ENCODE data around the gene CCNF. TPM values are rescaled to one million over a fixed set of nuclear protein-coding genes. Genes with fewer than 3 reads are reported as not detected.
"Not testable (repeated sequence)": the region's sequence is repeated elsewhere in the genome, so short reads cannot be mapped to it uniquely, and the experiment has no call there.

The CCNF gene, protein sequence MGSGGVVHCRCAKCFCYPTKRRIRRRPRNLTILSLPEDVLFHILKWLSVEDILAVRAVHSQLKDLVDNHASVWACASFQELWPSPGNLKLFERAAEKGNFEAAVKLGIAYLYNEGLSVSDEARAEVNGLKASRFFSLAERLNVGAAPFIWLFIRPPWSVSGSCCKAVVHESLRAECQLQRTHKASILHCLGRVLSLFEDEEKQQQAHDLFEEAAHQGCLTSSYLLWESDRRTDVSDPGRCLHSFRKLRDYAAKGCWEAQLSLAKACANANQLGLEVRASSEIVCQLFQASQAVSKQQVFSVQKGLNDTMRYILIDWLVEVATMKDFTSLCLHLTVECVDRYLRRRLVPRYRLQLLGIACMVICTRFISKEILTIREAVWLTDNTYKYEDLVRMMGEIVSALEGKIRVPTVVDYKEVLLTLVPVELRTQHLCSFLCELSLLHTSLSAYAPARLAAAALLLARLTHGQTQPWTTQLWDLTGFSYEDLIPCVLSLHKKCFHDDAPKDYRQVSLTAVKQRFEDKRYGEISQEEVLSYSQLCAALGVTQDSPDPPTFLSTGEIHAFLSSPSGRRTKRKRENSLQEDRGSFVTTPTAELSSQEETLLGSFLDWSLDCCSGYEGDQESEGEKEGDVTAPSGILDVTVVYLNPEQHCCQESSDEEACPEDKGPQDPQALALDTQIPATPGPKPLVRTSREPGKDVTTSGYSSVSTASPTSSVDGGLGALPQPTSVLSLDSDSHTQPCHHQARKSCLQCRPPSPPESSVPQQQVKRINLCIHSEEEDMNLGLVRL
- 100 to 1,000 TPM in 1 of 2 donors, 10 to 100 TPM in 1; 64.8 to 111 TPM for total RNA-seq

DNA sequence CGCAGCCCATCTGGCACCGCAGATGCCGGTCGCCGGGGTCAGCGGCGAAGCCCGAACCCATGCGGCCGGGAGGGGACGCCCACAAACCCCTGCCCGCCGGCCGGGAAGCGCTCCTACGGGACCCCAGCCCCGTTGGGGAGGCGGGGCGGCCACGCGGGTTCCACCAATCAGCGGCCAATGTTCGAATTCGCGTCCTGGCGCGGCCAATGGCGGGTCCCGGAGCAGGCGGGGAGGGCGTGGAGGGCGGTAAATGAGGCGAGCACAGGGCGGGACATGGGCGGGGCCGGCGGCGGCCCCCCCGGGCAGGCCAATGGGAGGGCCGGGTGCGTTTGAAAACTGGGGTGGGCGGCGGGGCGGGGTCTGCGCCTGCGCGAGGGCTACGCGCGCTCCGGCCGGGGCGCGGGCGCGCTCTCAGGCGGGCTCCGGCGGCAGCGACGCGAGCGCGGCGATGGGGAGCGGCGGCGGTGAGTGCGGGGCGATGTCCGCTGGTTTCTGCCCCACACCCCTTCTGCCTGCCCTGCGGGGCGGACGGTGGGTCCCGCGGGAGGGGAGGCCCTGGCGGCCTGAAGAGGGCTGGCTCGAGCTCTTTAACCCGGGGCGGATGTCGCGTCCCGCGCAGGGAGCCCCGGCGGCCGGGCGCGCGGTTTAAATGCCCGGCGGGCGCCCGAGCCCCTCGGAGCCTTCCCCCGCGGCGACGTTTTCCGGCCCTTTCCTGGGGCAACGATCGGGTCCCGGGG is at the start of gene CCNF:
CCNF (plus strand) TSS at position 414 of the 737 bp plus-strand sequence; CDS start at position 449, 35 bp downstream.
- ATAC-seq = peak; percentile 94 to 97
- Mint-ChIP-seq H3K36me3 (peaks cover 24 to 30% of the 10 kb centered on the region in 2 donors), H3K27ac (peak within 1 kb of the TSS; percentile 87 to 97), H3K9me3 (no peaks in the 10 kb centered on the region)
- peak; percentile 95 to 98 for DNase-seq (ENCODE audit: low spot score in 2 of 2)

DNA sequence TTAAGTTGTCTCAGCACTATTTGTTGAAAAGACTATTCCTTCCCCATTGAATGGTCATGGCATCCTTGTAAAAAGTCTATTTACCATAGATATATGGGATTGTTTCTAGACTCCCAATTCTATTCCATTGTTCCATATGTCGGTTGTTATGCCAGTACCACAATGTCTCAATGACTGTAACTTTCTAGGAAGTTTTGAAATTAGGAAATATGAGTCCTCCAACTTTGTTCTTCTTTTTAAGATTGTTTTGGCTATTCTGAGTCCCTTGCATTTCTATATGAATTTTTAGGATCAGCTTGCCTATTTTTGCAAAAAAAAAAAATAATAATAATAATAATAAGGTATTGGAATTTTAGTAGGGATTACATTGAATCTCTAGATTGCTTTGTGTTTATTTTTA is 45.7 kb upstream of the CCNF start:
- Mint-ChIP-seq H3K36me3 (peaks cover 0 to 3% of the 10 kb centered on the region in 2 donors), H3K9me3 (peaks cover 0 to 2% of the 10 kb centered on the region in 2 donors), H3K27ac (no peak overlapping the region)
- DNase-seq (ENCODE audit: low spot score in 2 of 2) (no peak), ATAC-seq (no peak)

DNA sequence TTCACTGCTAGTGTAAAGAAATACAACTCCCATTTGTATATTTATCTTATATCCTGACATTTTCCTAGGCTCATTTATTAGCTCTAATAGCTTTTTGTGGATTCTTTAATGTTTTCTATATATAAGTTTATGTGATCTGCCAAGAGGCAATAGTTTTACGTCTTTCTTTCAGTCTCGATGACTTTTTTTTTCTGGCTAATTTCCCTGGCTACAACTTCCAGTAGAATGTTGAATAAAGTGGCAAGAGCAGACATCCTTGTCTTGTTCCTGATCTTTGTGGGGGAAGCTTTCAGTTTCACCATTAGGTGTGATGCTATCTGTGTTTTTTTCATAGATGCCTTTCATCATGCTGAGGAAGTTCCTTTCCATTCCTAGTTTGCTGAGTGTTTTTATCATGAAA is 44.8 kb upstream of the CCNF start:
- ATAC-seq (no peak), DNase-seq (ENCODE audit: low spot score in 2 of 2) (no peak)
- peaks cover 0 to 5% of the 10 kb centered on the region in 2 donors for H3K9me3 Mint-ChIP-seq
- peaks cover 0 to 7% of the 10 kb centered on the region in 2 donors for H3K36me3 Mint-ChIP-seq
- H3K27ac Mint-ChIP-seq = no peak overlapping the region

DNA sequence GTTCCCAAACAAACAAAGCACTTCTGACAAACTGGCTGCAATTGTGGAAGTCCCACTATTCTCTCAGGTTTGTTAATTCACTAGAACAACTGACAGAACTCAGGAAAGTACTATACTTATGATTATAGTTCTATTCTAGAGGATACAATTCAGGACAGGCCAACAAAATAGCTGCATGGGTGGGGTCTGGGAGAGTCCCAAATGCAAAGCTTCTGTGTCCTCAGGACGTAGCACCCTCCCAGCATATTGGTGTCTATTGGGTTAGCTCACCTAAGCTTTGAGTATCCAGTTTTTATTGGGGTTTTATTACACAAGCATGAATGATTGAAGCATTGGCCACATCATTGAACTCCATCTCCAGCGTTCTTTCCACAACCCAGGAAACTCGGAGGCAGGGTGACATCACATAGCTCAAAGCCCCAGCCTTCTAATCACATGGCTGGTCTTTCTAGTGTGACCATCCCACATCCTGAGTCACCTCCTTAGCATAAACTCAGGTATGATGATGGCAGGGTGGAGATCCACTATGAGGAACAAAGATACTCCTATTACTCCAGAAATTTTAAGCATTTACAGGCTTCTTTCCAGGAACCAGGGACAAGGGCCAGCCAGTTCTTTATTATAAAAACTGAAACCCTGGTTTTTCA is 43.9 kb upstream of the CCNF start:
- DNase-seq (ENCODE audit: low spot score in 2 of 2) (no peak), ATAC-seq (no peak)
- peaks cover 0 to 5% of the 10 kb centered on the region in 2 donors for H3K9me3 Mint-ChIP-seq
- no peak overlapping the region for H3K27ac Mint-ChIP-seq
- peaks cover 0 to 7% of the 10 kb centered on the region in 2 donors for H3K36me3 Mint-ChIP-seq

DNA sequence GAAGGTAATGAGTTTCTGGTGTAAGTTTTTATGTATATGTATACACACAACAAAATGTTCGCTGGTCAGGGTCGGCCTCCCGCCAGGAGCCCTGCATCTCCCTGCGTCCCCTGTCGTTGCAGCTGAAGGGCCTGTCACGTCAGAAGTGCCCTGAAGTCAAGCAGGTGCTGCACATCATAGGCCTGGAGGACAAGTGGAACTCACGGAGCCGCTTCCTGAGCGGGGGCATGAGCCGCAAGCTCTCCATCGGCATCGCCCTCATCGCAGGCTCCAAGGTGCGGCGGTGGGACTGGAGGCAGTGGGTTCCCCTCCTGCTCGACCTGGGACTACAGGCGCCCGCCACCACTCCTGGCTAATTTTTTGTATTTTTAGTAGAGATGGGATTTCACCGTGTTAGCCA is 43.3 kb upstream of the CCNF start:
- not testable (repeated sequence) for H3K36me3 Mint-ChIP-seq; DNase-seq (ENCODE audit: low spot score in 2 of 2); H3K9me3 Mint-ChIP-seq; H3K27ac Mint-ChIP-seq; ATAC-seq

DNA sequence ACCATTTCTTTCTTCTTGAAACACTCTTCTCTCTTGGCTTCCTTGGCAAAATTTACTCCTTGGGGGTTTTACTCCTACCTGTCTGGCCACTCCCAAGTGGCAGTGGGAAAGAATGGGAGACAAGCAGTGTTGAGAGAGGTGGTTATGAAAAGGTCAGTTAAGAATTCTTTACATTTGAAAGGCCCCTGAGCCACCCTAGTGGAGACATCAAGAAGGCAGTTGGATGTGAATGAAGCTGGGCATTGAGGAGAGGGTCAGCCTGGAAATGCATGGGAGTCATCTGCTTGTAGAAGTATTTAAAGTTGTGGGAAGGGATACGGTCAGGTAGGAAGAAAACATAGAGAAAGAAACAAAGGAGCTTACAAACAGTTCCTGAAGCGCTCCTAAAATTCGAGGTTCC is 42.3 kb upstream of the CCNF start:
- Mint-ChIP-seq H3K36me3 (peaks cover 0 to 7% of the 10 kb centered on the region in 2 donors), H3K27ac (no peak overlapping the region), H3K9me3 (peaks cover 0 to 5% of the 10 kb centered on the region in 2 donors)
- ATAC-seq (no peak), DNase-seq (ENCODE audit: low spot score in 2 of 2) (no peak)

DNA sequence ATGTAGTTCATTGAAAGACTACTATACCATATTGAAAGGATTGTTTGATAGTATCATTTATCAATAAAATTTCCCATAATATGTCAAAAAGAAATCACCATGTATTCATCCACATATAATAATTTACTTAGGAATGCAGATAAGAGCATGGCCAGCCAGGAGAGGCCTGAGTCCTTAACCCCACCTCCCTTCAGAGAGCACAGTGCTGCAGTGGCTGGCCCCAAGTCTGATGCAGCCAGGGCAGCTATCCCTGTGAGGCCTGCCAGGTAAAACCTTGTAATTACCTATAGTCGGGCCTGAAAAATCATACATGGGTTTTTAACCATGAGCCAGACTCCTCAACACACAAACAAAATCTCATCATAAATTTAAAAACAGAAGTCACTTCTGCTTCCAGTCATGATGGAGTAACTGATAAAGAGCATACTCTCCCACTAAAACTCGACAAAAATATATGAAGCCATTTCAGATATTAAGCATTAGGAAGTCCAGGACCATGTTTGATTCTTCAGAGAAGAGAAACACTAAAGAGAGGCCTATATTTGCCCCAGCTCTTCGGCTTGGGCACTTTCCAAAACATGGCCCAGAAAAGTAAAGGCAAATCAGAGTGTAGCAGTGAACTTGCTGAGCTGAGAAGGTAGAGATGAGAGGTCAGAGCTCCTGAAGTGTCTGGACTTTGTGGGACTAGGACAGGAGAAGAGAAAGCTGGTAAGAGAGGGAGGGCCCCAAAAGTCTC is 40.9 kb upstream of the CCNF start:
- DNase-seq (ENCODE audit: low spot score in 2 of 2) (no peak), ATAC-seq (no peak)
- H3K9me3 Mint-ChIP-seq = peaks cover 0 to 5% of the 10 kb centered on the region in 2 donors
- no peak overlapping the region for H3K27ac Mint-ChIP-seq
- H3K36me3 Mint-ChIP-seq = peaks cover 0 to 7% of the 10 kb centered on the region in 2 donors

DNA sequence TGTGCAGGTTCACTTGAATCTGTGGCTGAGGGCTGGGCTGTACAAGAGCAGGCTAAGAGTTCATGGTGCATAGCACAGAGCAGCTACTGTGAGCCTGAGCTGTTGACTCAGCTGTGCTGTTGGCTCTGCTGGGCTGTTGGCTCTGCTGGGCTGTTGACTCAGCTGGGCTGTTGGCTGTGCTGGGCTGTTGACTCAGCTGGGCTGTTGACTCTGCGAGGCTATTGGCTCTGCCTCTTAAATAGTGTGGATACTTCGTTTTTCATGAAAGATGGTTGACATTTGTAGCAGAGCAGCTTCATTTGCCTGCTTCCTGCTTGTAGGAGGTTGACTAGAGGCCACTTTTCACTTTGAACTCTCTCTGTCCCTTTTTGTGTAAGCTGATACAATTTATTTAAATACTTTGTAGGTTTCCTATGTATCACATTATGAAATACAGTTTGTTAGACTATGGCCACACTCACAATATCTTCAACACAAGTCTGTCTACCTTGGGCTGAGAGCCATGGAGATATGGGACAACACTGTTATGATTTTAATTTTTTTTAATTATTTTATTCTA is 40.3 kb upstream of the CCNF start:
- Mint-ChIP-seq H3K36me3 (peaks cover 0 to 7% of the 10 kb centered on the region in 2 donors), H3K27ac (no peak overlapping the region), H3K9me3 (peaks cover 0 to 5% of the 10 kb centered on the region in 2 donors)
- DNase-seq (ENCODE audit: low spot score in 2 of 2) = no peak
- no peak for ATAC-seq

DNA sequence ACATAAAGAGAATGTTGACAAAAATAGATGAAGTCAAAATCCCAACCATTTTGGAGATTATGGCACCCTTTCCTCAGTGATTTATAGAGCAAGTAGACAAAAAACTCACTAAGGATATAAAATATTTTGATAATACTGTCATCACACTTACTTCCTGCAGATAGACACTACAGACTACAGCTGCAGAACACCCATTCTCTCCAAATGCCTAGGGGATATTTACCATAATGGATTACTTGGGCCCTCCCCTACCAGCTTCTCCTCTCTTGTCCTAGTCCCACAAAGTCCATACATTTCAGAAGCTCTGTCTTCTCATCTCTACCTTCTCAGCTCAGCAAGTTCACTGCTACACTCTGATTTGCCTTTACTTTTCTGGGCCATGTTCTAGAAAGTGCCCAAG is 37.2 kb upstream of the CCNF start:
- Mint-ChIP-seq H3K27ac (peak overlapping the region in 1 of 2 donors; percentile 56), H3K9me3 (peaks cover 0 to 5% of the 10 kb centered on the region in 2 donors), H3K36me3 (peaks cover 0 to 7% of the 10 kb centered on the region in 2 donors)
- DNase-seq (ENCODE audit: low spot score in 2 of 2) (no peak), ATAC-seq (no peak)

DNA sequence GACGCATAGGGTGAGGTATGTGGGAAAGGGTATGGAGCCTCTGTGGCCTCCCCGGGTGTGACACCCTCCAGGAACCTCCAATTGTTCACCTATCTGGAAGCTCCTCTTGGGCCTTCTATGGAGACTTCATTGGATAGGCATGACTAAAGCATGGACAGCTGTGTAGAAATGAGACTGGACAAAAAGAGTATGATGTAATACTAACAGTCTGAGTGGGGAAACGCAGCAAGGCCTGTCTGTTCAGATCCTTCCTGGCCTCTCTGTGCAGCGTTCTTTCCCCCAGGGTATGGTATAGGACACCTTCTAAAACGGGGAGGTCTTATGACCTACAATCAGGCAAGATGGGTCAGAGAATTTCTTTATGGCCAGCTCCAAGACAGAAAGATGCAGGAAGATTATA is 30.7 kb upstream of the CCNF start:
- no peak for ATAC-seq
- no peak for DNase-seq (ENCODE audit: low spot score in 2 of 2)
- Mint-ChIP-seq H3K9me3 (no peaks in the 10 kb centered on the region), H3K27ac (peak overlapping the region in 1 of 2 donors; percentile 50), H3K36me3 (no peaks in the 10 kb centered on the region)

DNA sequence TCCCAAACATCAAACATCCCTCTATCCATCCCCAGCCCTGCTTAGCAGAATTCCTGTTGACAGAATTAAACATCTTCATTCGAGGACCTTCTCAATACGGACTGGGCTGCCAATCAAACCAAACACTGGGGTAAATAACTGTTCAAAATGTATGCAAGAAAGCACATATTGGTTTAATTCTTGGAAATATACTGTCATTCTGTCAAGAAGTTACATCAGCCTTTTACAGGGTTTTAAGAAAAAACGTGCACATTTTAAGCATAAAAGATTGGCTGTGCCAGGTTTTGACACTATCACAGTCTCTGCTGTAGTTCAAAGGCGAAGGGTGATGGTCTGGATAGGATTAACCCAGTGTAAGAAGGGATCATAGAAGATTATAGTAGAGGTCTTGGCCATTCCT is 25.1 kb upstream of the CCNF start:
- Mint-ChIP-seq H3K36me3 (no peaks in the 10 kb centered on the region), H3K9me3 (no peaks in the 10 kb centered on the region), H3K27ac (no peak overlapping the region)
- DNase-seq (ENCODE audit: low spot score in 2 of 2) = no peak
- no peak for ATAC-seq

DNA sequence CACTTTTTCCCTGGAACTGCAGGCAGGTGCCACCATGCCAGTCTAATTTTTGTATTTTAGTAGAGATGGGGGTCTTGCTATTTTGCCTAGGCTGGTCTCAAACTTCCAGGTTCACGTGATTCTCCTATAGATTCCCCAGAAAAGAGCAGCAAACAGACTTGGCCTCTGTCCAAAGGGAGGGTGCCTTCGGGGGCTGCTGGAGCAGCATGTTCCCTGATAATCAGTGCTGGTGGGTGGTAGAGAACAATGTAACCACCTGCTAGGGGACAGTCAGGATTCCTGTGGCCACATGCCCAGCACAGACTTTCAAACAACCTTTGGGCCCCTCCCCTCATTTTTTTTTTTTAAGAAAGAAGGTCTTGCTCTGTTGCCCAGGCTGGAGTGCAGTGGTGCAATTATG is 14.2 kb upstream of the CCNF start:
- no peak for ATAC-seq

DNA sequence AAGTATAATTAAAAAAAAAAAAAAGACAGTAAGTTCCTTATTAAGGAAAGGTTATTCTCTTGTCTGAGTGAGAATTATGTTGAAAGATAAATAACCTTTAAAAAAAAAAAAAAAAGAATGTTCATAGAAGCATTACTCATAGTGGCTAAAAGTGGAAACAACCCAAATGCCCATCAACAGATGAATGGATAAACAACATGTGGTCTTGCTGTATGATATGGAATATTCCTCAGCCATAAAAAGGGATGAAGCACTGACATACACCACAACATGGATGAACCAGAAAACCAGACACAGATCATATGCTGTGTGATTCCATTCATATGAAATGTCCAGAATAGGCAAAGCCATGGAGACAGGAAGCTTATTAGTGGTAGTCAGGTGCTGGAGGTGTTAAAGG is 9.2 kb upstream of the CCNF start:
- no peaks in the 10 kb centered on the region for H3K36me3 Mint-ChIP-seq
- ATAC-seq = no peak
- H3K9me3 Mint-ChIP-seq = no peaks in the 10 kb centered on the region
- no peak overlapping the region for H3K27ac Mint-ChIP-seq
- DNase-seq (ENCODE audit: low spot score in 2 of 2) = no peak

More for the DNA sequence above, 14.2 kb upstream of the CCNF start:
- H3K9me3 Mint-ChIP-seq = no peaks in the 10 kb centered on the region
- H3K27ac Mint-ChIP-seq = no peak overlapping the region
- no peaks in the 10 kb centered on the region for H3K36me3 Mint-ChIP-seq
- no peak for DNase-seq (ENCODE audit: low spot score in 2 of 2)

DNA sequence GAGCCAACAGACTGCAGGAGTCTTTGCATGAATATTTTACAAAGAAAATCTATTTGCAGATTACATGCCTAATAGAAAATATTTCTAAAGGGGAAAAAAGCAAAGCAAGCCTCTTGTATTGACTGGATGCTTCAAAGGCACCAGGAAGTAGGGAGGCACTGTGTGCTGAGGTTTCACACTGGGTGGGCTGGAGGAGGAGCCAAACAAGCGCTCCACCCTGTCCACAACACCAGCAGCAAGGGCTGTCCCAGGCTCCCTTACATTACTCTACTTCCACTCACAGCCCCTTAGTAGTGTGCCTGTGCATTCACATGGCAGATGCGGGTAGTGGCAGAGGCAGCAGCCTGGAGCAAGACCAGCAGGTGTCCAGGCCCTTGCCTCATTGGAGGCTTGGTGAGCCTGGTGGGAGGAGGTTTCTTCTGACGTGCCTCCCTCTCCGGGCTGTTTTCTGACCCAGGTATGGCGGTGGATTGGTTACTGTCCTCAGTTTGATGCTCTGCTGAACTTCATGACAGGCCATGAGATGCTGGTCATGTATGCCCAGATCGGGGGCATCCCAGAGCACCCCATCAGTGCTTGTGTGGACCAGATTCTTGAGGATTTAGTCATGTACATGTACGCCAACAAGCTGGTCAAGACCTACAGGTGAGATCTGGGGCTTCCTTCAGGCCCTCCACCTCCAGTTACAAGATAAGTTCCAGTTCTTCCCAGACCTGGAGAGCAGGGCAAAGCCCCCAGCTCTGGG is 7.0 kb upstream of the CCNF start:
- H3K27ac Mint-ChIP-seq = no peak overlapping the region
- H3K36me3 Mint-ChIP-seq = no peaks in the 10 kb centered on the region
- ATAC-seq (no peak), DNase-seq (ENCODE audit: low spot score in 2 of 2) (no peak)
- H3K9me3 Mint-ChIP-seq = no peaks in the 10 kb centered on the region
